HUES48 (cell line): Measurements from ENCODE around the gene NAP1L1.
A peak's percentile ranks its signal among the peaks of the same experiment; 100 is the strongest.

Source experiments
- H3K27ac ChIP-seq: one replicate; pipeline ENCODE4 v1.7.0; 2013; ENCODE audit warnings: low read depth, low read length, inconsistent platforms
- H3K27me3 ChIP-seq: 2 replicates; pipeline ENCODE4 v1.6.1; 2013; ENCODE audit warnings: mild to moderate bottlenecking, low read length; ENCODE audit not compliant: control insufficient read depth, insufficient read depth
- H3K36me3 ChIP-seq: 2 replicates; pipeline ENCODE4 v1.6.1; 2013; ENCODE audit warnings: low read length; ENCODE audit not compliant: control insufficient read depth, insufficient read depth
- H3K4me1 ChIP-seq: 2 replicates; pipeline ENCODE4 v1.6.1; 2013; ENCODE audit warnings: mild to moderate bottlenecking, low read length; ENCODE audit not compliant: control insufficient read depth, insufficient read depth
- H3K4me3 ChIP-seq: 2 replicates; pipeline ENCODE4 v1.5.1; 2013; ENCODE audit warnings: mild to moderate bottlenecking, low read depth, low read length
- H3K9ac ChIP-seq: 2 replicates; pipeline ENCODE4 v1.6.1; 2013; ENCODE audit warnings: mild to moderate bottlenecking, low read depth, low read length, moderate library complexity
- H3K9me3 ChIP-seq: 2 replicates; pipeline ENCODE4 v1.6.1; 2013; ENCODE audit warnings: low read length; ENCODE audit not compliant: control insufficient read depth, insufficient read depth

Gene NAP1L1

DNA sequence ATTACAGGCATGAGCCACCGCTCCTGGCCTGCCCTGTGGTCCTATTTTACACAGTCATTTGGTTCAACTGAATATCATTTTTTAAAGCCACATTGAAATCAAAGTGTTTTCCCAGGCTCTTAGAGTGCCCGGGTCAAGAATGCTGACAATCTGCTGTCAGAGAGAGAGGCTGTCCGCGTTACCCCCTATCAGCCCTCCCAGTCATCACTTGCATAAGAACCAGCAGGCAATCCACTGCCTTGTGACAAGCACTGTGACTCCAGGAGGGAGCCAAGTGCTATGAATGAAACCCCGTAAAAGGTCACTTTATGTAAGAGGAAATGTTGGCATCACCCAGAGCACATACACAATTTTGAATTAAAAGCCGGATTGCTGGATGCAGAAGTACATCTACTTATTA, 66.4 kb downstream of the NAP1L1 start:
- H3K27me3 ChIP-seq = no peaks in the 10 kb centered on the region
- H3K9ac ChIP-seq = no peak overlapping the region
- H3K27ac ChIP-seq = peak overlapping the region; percentile 72
- no peaks in the 10 kb centered on the region for H3K36me3 ChIP-seq
- no peak overlapping the region for H3K4me3 ChIP-seq
- no peaks in the 10 kb centered on the region for H3K9me3 ChIP-seq
- peaks cover 30% of the 10 kb centered on the region for H3K4me1 ChIP-seq

- Histone ChIP-seq H3K9ac (no peak overlapping the region), H3K36me3 (no peaks in the 10 kb centered on the region), H3K4me3 (no peak overlapping the region), H3K9me3 (no peaks in the 10 kb centered on the region), H3K4me1 (peaks cover 25% of the 10 kb centered on the region), H3K27me3 (no peaks in the 10 kb centered on the region), H3K27ac (no peak overlapping the region)
These were observed 70.5 kb downstream of the NAP1L1 start for GRCh38 chr12:76014007-76014406.

DNA sequence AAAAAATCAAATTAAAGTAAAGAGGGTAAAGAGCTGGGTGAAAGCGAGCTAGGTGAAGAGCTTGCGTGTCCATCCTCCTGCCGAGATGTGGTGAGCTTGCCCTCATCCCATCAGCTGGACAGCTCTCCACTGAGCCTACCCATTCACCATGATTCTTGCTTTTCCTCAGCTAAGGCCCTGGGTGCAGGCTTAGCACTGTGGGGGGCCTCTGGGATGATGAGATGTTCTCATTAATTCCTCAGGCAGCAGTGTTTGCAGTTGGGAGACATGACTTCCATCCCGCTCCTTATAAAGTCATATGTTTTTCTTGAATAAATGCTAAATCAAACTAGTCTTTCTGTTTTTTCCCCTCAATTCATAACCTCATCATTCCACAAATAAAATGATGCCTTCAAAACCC, 70.9 kb downstream of the NAP1L1 start:
- H3K27ac ChIP-seq = no peak overlapping the region
- no peaks in the 10 kb centered on the region for H3K27me3 ChIP-seq
- H3K9ac ChIP-seq = no peak overlapping the region
- H3K4me1 ChIP-seq = peaks cover 22% of the 10 kb centered on the region
- H3K4me3 ChIP-seq = no peak overlapping the region
- no peaks in the 10 kb centered on the region for H3K36me3 ChIP-seq
- H3K9me3 ChIP-seq = no peaks in the 10 kb centered on the region

DNA sequence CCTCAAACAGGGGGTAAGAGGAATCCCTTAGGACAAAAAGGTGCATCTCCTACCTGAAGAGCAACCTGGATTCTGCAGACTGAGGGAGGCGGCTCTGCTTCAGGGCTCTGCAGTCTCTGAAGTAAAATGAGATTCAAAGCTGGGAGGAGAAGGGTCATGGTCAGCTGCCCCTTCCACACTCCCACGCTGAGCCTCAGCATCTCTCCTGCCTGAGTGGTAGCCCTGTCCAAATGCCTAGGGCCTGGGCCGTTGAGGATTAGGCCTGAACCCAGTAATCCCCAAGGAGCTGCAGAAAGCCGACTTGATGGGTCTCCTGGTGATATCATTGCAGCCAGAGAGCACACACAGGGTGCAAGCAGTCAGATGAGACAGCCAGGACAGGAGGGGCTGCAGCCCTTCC, 71.8 kb downstream of the NAP1L1 start:
- Histone ChIP-seq H3K4me1 (peaks cover 19% of the 10 kb centered on the region), H3K9ac (no peak overlapping the region), H3K36me3 (no peaks in the 10 kb centered on the region), H3K4me3 (no peak overlapping the region), H3K27me3 (no peaks in the 10 kb centered on the region), H3K27ac (no peak overlapping the region), H3K9me3 (no peaks in the 10 kb centered on the region)

DNA sequence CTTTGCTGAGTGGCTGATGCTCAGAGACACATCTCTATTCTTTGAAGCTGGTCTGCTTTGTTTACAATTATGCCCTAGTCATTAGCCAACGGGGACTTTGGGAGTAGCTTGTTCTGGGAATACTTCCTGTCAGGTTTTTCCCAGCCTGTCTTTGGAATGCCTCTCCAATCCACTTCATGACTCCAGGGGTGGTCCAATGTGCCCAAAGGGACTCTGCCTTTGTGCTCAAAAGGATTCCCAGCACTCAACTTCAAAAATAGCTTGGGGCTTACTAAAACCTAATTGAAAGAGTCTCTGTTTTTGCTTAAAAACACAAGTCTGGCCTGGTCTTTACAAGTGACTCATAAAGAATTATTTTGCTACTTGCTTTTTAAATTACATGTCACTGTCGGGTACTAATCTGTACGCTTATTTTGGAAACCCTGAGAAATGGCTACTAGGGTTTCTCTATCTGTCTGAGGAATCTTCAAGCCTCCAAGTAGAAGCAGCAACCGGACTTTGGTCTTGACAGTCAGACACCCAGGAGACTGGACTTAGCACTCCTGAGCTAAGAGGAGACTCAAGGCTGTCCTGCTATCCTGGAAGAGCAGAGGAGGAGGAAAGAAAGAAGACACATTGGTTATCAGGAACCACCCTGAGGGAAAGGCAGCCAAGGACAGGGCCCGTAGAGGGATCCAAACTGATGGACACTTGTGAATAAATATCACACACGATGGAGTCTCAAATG, 73.6 kb downstream of the NAP1L1 start:
- peak overlapping the region; percentile 59 for H3K27ac ChIP-seq
- H3K36me3 ChIP-seq = no peaks in the 10 kb centered on the region
- H3K4me1 ChIP-seq = peaks cover 31% of the 10 kb centered on the region
- no peak overlapping the region for H3K4me3 ChIP-seq
- no peak overlapping the region for H3K9ac ChIP-seq
- H3K9me3 ChIP-seq = no peaks in the 10 kb centered on the region
- H3K27me3 ChIP-seq = no peaks in the 10 kb centered on the region

GRCh38 chr12:76008428-76008827, 76.1 kb downstream of the NAP1L1 start:
- Histone ChIP-seq H3K9ac (no peak overlapping the region), H3K4me1 (peaks cover 32% of the 10 kb centered on the region), H3K27ac (no peak overlapping the region), H3K4me3 (no peak overlapping the region), H3K36me3 (no peaks in the 10 kb centered on the region), H3K9me3 (peaks cover 7% of the 10 kb centered on the region; the same call in 1 of the 2 replicates), H3K27me3 (no peaks in the 10 kb centered on the region)

GRCh38 chr12:76007640-76008039, 76.8 kb downstream of the NAP1L1 start:
- H3K27me3 ChIP-seq = no peaks in the 10 kb centered on the region
- H3K9me3 ChIP-seq = peaks cover 7% of the 10 kb centered on the region; the same call in 1 of the 2 replicates
- H3K36me3 ChIP-seq = no peaks in the 10 kb centered on the region
- no peak overlapping the region for H3K27ac ChIP-seq
- no peak overlapping the region for H3K9ac ChIP-seq
- H3K4me3 ChIP-seq = no peak overlapping the region
- H3K4me1 ChIP-seq = peaks cover 36% of the 10 kb centered on the region

GRCh38 chr12:76006028-76006925, 78.2 kb downstream of the NAP1L1 start:
- Histone ChIP-seq H3K4me3 (no peak overlapping the region), H3K9ac (no peak overlapping the region), H3K27ac (peak overlapping the region; percentile 39), H3K9me3 (peaks cover 7% of the 10 kb centered on the region; the same call in 1 of the 2 replicates), H3K36me3 (no peaks in the 10 kb centered on the region), H3K4me1 (peaks cover 36% of the 10 kb centered on the region), H3K27me3 (no peaks in the 10 kb centered on the region)

DNA sequence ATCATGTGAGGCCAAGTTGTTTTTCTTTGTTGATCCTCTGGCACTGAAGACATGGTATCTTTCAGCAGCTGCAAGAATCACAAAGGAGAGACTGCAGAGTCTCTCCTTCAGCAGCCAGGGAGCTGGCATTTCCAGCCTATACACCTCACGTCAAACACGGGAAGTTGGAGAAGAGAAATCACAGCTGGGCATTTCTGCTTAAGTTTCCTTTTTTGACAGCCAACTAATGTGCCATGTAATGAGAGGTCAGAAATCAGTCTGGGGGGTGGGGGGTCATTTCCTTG, 81.2 kb downstream of the NAP1L1 start:
- Histone ChIP-seq H3K4me1 (peaks cover 23% of the 10 kb centered on the region), H3K9ac (no peak overlapping the region), H3K27ac (no peak overlapping the region), H3K27me3 (no peaks in the 10 kb centered on the region), H3K36me3 (no peaks in the 10 kb centered on the region), H3K4me3 (no peak overlapping the region), H3K9me3 (peaks cover 7% of the 10 kb centered on the region; the same call in 1 of the 2 replicates)

GRCh38 chr12:76002598-76003354, 81.7 kb downstream of the NAP1L1 start:
- Histone ChIP-seq H3K9ac (no peak overlapping the region), H3K36me3 (no peaks in the 10 kb centered on the region), H3K27ac (no peak overlapping the region), H3K9me3 (peaks cover 7% of the 10 kb centered on the region; the same call in 1 of the 2 replicates), H3K27me3 (no peaks in the 10 kb centered on the region), H3K4me1 (peaks cover 21% of the 10 kb centered on the region), H3K4me3 (no peak overlapping the region)
